HEK293T (cell line): ENCODE measurements around the gene LSM4.

ENCODE experiments used
- CTCF ChIA-PET: fragments of 350-600 bp; formaldehyde crosslinking; extraction: SDS; loops from one replicate; lab custom pipeline; 2021; ENCODE audit warnings: antibody characterized with exemption, inconsistent platforms; lab: Yijun Ruan, JAX
- POLR2A ChIA-PET: fragments of 350-600 bp; formaldehyde crosslinking; extraction: SDS; loops from one replicate; lab custom pipeline; 2020; ENCODE audit warnings: antibody characterized with exemption, inconsistent platforms; lab: Yijun Ruan, JAX
- DNase-seq: peaks from one replicate; pipeline ENCODE4 v3.0.0; 2012; ENCODE audit warnings: mixed read lengths; ENCODE audit errors: extremely low spot score
- ARNT ChIP-seq: fragments of 450-650 bp; IDR thresholded peaks from 2 replicates; pipeline ENCODE4 v1.6.1; 2017; ENCODE audit warnings: mild to moderate bottlenecking
- BHLHE40 ChIP-seq: fragments of 450-650 bp; IDR thresholded peaks from 2 replicates; pipeline ENCODE4 v1.6.1; 2016; ENCODE audit warnings: mild to moderate bottlenecking, moderate library complexity, borderline replicate concordance
- CTBP1 ChIP-seq: fragments of 450-650 bp; IDR thresholded peaks from 2 replicates; pipeline ENCODE4 v1.6.1; 2016; ENCODE audit warnings: borderline replicate concordance
- ELF4 ChIP-seq: fragments of 450-650 bp; IDR thresholded peaks from 2 replicates; pipeline ENCODE4 v1.6.1; 2017; ENCODE audit warnings: antibody characterized with exemption
- FOXA1 ChIP-seq: fragments of 450-650 bp; IDR thresholded peaks from 2 replicates; pipeline ENCODE4 v1.6.1; 2016; ENCODE audit warnings: mild to moderate bottlenecking
- FOXK2 ChIP-seq: fragments of 450-650 bp; IDR thresholded peaks from 2 replicates; pipeline ENCODE4 v1.6.1; 2016; ENCODE audit warnings: mild to moderate bottlenecking
- FOXM1 ChIP-seq: fragments of 450-650 bp; IDR thresholded peaks from 2 replicates; pipeline ENCODE4 v1.6.1; 2017; ENCODE audit warnings: mild to moderate bottlenecking, borderline replicate concordance
- HDGF ChIP-seq: fragments of 450-650 bp; IDR thresholded peaks from 2 replicates; pipeline ENCODE4 v1.6.1; 2017; ENCODE audit warnings: antibody characterized with exemption, borderline replicate concordance
- L3MBTL2 ChIP-seq: fragments of 450-650 bp; conservative IDR thresholded peaks from 2 replicates; pipeline ENCODE4 v1.6.1; 2016; ENCODE audit warnings: mild to moderate bottlenecking
- LEF1 ChIP-seq: fragments of 450-650 bp; IDR thresholded peaks from 2 replicates; pipeline ENCODE4 v1.6.1; 2017; ENCODE audit warnings: mild to moderate bottlenecking, borderline replicate concordance
- NFRKB ChIP-seq: fragments of 450-650 bp; IDR thresholded peaks from 2 replicates; pipeline ENCODE4 v1.6.1; 2016; ENCODE audit warnings: mild to moderate bottlenecking, moderate library complexity
- SP1 ChIP-seq: fragments of 450-650 bp; IDR thresholded peaks from 2 replicates; pipeline ENCODE4 v1.6.1; 2017
- SUZ12 ChIP-seq: fragments of 450-650 bp; IDR thresholded peaks from 2 replicates; pipeline ENCODE4 v1.6.1; 2016; ENCODE audit warnings: mild to moderate bottlenecking
- TARDBP ChIP-seq: fragments of 450-650 bp; IDR thresholded peaks from 2 replicates; pipeline ENCODE4 v1.6.1; 2016
- ZNF384 ChIP-seq: fragments of 450-650 bp; IDR thresholded peaks from 2 replicates; pipeline ENCODE4 v1.6.1; 2016
- TF ChIP-seq, protein P1 (sequence below): fragments of 450-650 bp; IDR thresholded peaks from 2 replicates; pipeline ENCODE4 v1.6.1; 2016

LSM4 gene

DNA sequence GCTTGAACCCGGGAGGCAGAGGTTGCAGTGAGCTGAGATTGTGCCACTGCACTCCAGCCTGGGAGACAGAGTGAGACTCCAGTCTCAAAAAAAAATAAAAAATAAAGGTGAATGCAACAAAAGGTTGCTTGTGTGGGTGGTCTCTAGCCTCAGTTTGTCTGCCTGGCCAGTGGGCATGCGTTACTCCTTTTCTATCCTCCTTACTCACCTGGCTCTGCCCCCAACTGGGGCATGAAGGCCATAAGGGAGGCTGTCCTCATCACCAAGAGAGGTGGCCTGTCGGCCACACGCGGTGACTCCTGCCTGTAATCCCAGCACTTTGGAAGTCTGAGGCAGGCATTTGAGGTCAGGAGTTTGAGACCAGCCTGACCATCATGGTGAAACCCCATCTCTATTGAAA, 39.5 kb downstream of the LSM4 start:
- POLR2A ChIA-PET: interaction anchor here (0.7 kb wide), 1 partner anchor 549 kb away, joined by 3 read pairs; no protein-coding TSS in a partner anchor
- no peak for TF ChIP-seq FOXK2
- no peak for TF ChIP-seq TARDBP
- TF ChIP-seq, protein P1, sequence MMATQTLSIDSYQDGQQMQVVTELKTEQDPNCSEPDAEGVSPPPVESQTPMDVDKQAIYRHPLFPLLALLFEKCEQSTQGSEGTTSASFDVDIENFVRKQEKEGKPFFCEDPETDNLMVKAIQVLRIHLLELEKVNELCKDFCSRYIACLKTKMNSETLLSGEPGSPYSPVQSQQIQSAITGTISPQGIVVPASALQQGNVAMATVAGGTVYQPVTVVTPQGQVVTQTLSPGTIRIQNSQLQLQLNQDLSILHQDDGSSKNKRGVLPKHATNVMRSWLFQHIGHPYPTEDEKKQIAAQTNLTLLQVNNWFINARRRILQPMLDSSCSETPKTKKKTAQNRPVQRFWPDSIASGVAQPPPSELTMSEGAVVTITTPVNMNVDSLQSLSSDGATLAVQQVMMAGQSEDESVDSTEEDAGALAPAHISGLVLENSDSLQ: no peak
- TF ChIP-seq FOXA1: no peak
- TF ChIP-seq ARNT: no peak
- TF ChIP-seq FOXM1: no peak
- no peak for TF ChIP-seq LEF1
- no peak for TF ChIP-seq BHLHE40
- no peak for TF ChIP-seq SP1
- TF ChIP-seq ZNF384: no peak
- no peak for TF ChIP-seq HDGF
- TF ChIP-seq ELF4: no peak
- no peak for TF ChIP-seq L3MBTL2
- no peak for TF ChIP-seq NFRKB
- TF ChIP-seq CTBP1: no peak
- no peak for TF ChIP-seq SUZ12
- CTCF ChIA-PET: no interaction called here

DNA sequence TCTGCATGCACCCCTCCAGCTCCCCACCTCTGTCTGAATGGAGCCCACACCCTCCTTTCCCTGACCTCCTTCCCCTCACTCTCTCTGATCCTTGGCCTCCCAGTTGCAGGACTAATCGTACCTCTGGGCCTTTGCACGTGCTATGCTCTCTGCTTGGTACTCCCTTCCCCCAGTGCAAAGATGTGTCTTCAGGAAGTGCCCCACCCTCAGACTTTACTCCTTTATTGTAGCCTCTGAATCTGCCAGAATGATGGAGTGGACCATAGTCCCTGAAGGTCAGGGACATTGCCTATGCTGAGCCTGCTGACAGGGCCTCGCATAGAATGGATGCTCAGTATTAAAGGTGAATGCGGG, 40.1 kb downstream of the LSM4 start:
- CTCF ChIA-PET: interaction anchor here (5.0 kb wide), 1 partner anchor 10 kb away, joined by 20 read pairs; no protein-coding TSS in a partner anchor
- DNase-seq: no peak
- POLR2A ChIA-PET: interaction anchor here (0.7 to 9.0 kb wide), 6 partner anchors 9 to 549 kb away, joined by 3 to 491 read pairs (median 44); partner anchors contain the start of genes LSM4 and MPV17L2
- no peak for TF ChIP-seq FOXK2
- no peak for TF ChIP-seq ARNT
- TF ChIP-seq NFRKB: no peak
- no peak for TF ChIP-seq CTBP1
- no peak for TF ChIP-seq TARDBP
- no peak for TF ChIP-seq SUZ12
- no peak for TF ChIP-seq LEF1
- no peak for TF ChIP-seq BHLHE40
- TF ChIP-seq SP1: no peak
- TF ChIP-seq FOXA1: no peak
- no peak for TF ChIP-seq ELF4
- TF ChIP-seq FOXM1: no peak
- no peak for TF ChIP-seq L3MBTL2
- no peak for TF ChIP-seq HDGF
- TF ChIP-seq, protein P1: no peak
- no peak for TF ChIP-seq ZNF384

More for the DNA sequence above, 39.5 kb downstream of the LSM4 start:
- DNase-seq: no peak

DNA sequence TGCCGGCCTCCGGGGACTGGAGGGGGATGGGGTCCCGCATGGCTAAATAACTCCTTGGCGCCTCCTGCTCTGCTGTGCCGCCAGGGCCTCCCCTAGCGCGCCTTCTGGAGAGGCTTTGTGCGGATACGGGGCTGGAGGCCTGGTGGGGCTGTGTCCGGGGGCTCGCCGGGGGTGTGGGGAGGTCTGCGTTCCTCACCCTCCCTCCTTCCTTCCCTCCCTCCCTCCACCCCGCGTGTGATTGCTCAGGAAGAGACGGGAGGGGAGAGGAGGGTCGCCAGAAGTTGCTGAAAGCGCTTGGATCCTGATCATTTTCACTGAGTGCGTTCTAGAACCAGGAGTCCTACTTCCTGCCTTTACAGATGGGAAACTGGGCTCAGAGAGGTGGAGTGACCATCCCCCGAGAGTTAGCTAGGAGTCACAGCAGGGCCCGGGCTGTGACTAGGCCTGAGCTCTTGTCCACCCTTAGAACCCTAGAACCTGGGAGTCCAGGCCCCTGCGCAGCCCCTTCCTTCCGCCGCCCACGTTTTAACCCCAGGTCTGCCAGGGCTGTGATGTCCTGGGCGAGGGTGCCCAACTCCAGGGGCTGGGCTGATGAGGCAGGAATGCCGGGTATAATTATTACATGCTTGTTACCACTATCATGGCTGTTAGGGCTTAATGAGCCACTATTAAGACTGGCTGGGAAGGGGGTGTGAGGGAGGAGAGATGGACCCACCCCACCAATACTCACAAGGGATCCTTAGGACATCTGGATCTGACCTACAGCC, 40.7 kb downstream of the LSM4 start:
- ChIA-PET POLR2A (interaction anchor here (0.5 to 9.0 kb wide), 60 partner anchors 9 to 863 kb away, joined by 3 to 491 read pairs (median 4); partner anchors contain the start of genes LRRC25, LSM4, MPV17L2 and MVB12A), CTCF (interaction anchor here (0.9 to 5.9 kb wide), 6 partner anchors 11 to 74 kb away, joined by 3 to 77 read pairs (median 32); partner anchors contain the start of gene LSM4)
- no peak for TF ChIP-seq TARDBP
- TF ChIP-seq HDGF: 0 out of 2 replicates have a peak, but pooled peaks have one; percentile 22
- no peak for DNase-seq

DNA sequence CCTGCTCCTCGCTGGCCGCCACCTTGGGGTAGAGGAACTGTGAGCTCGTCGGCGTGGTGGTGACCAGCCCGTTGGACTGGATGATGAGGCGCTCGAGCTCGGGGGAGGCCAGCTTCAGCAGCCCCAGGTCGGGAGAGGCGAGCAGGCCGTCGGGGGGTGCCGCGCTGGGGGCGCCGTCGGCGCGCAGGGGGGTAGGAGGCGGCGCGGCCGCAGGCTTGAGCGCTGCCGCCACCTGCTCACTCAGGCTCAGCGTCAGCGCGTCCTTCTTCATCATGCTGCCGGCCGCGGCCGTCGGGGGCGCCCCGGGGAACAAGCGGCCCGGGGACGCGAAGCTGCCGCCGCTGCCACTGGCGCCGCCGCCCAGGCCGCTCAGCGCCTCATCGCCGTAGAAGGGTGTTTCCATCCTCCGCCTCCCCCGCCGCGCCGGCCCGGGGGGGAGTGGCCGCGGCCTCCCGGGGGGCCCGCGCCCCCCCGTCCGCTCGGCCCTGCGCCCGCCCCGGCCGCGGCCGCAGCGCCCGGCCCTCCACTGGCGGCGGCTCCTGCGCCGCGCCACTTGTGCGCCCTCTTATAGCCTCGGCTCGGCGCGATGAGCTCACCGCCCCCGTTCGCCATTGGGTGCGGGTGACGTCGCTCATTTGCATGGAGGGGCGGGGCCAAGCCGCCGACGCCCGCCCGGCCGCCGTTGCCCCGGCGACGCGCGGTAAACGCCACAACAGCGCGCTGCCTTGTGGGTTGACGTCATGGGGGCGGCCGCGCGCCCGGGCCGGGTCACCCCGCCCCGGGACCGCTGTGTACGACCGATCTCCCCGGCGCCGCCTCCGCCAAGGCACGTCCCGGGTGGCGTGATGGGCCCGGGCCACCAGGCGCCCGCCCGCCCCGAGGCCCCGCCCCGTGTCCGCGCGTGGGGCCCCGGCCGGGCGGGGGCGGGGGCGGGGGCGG, 41.5 kb downstream of the LSM4 start, which contains the start of gene JUND:
TSS of gene JUND (minus strand) at position 541 of the 939 bp plus-strand sequence. CDS start at position 403, 138 bp downstream.
- TF ChIP-seq L3MBTL2 (no peak), ELF4 (no peak), BHLHE40 (no peak), CTBP1 (no peak), FOXM1 (peak; percentile 94), LEF1 (peak; percentile 65), ZNF384 (no peak), FOXA1 (no peak), HDGF (no peak), SP1 (no peak), NFRKB (no peak), SUZ12 (no peak), FOXK2 (no peak), TARDBP (no peak), ARNT (peak; percentile 50)
- TF ChIP-seq, protein P1: peak; percentile 94
- POLR2A ChIA-PET: interaction anchor here (0.5 to 9.0 kb wide), 62 partner anchors 9 to 862 kb away, joined by 3 to 491 read pairs (median 4); partner anchors contain the start of genes LRRC25, LSM4, MPV17L2 and MVB12A
- CTCF ChIA-PET: interaction anchor here (0.6 to 5.9 kb wide), 8 partner anchors 11 to 73 kb away, joined by 3 to 77 read pairs (median 20); partner anchors contain the start of gene LSM4
- peak; percentile 98 for DNase-seq
